ENCODE measurements around the gene VCP.

- TF ChIP-seq CTCF (IDR thresholded peaks at IDR 0.05; ENCODE audit: low read depth, low read length, poor library complexity, severe bottlenecking) (no peak), EZH2phosphoT487 (IDR thresholded peaks at IDR 0.05; ENCODE audit: borderline replicate concordance, low read length) (no peak)
These were observed at the start of gene VCP for GRCh38 chr9:35072461-35073278.
